Neuronal stem cell (in vitro differentiated cells): ENCODE results near the gene NUP88.

ENCODE experiments used
- DNase-seq: peaks from one replicate; pipeline ENCODE4 v3.0.0-alpha.2; 2013; ENCODE audit warnings: low spot score
- H2AFZ ChIP-seq: one replicate; pipeline ENCODE4 v1.6.1; 2013; ENCODE audit warnings: mild to moderate bottlenecking, low read length, inconsistent platforms
- H2AK5ac ChIP-seq: 2 replicates; pipeline ENCODE4 v1.6.1; 2013; ENCODE audit warnings: low read depth, mild to moderate bottlenecking, inconsistent platforms, low read length, moderate library complexity, mixed read lengths
- H2BK120ac ChIP-seq: 2 replicates; pipeline ENCODE4 v1.6.1; 2013; ENCODE audit warnings: low read depth, mild to moderate bottlenecking, inconsistent platforms, low read length, moderate library complexity, mixed read lengths
- H2BK12ac ChIP-seq: one replicate; pipeline ENCODE4 v1.6.1; 2013; ENCODE audit warnings: low read length, inconsistent platforms
- H2BK15ac ChIP-seq: 2 replicates; pipeline ENCODE4 v1.6.1; 2013; ENCODE audit warnings: mild to moderate bottlenecking, low read length, inconsistent platforms, mixed read lengths
- H2BK5ac ChIP-seq: one replicate; pipeline ENCODE4 v1.6.1; 2013; ENCODE audit warnings: inconsistent platforms, mild to moderate bottlenecking, low read length, moderate library complexity
- H3K14ac ChIP-seq: one replicate; pipeline ENCODE4 v1.6.1; 2013; ENCODE audit warnings: low read length, inconsistent platforms
- H3K18ac ChIP-seq: 2 replicates; pipeline ENCODE4 v1.6.1; 2013; ENCODE audit warnings: low read length, inconsistent platforms
- H3K23ac ChIP-seq: 2 replicates; pipeline ENCODE4 v1.6.1; 2013; ENCODE audit warnings: low read depth, mild to moderate bottlenecking, mixed read lengths, low read length, inconsistent platforms; ENCODE audit not compliant: poor library complexity
- H3K27ac ChIP-seq: replicated peaks from 3 replicates; pipeline ENCODE4 v1.5.1; 2013; ENCODE audit warnings: low read length, inconsistent platforms
- H3K27me3 ChIP-seq, 3 experiments: 2 replicates each; pipeline ENCODE4 v1.6.1; 2013; ENCODE audit warnings: low read length in 3 of 3, mild to moderate bottlenecking in 2 of 3, inconsistent platforms in 1 of 3, low read depth in 1 of 3, mixed read lengths in 1 of 3, moderate library complexity in 1 of 3; ENCODE audit not compliant: control insufficient read depth in 3 of 3, insufficient read depth in 3 of 3
- H3K36me3 ChIP-seq, 2 donors: replicated peaks in 1 of 2; 2 replicates each; pipeline ENCODE4 v1.6.1; 2013; ENCODE audit warnings: low read length in 2 of 2; ENCODE audit not compliant: control insufficient read depth in 2 of 2, insufficient read depth in 2 of 2
- H3K4ac ChIP-seq: 2 replicates; pipeline ENCODE4 v1.6.1; 2013; ENCODE audit warnings: inconsistent platforms, mild to moderate bottlenecking, low read length, moderate library complexity
- H3K4me1 ChIP-seq, 2 donors: 1 replicate in 1 of 2; 2 replicates in 1 of 2; pipeline ENCODE4 v1.6.1; 2013; ENCODE audit warnings: low read length in 2 of 2, low read depth in 1 of 2; ENCODE audit not compliant: control insufficient read depth in 2 of 2, insufficient read depth in 1 of 2
- H3K4me2 ChIP-seq: one replicate; pipeline ENCODE4 v1.6.1; 2013; ENCODE audit warnings: mild to moderate bottlenecking, low read length, inconsistent platforms; ENCODE audit not compliant: insufficient read depth, poor library complexity, severe bottlenecking
- H3K4me3 ChIP-seq, 2 donors: 2 replicates each; pipeline ENCODE4 v1.5.1; 2013; ENCODE audit warnings: low read length in 2 of 2, mild to moderate bottlenecking in 2 of 2, inconsistent platforms in 1 of 2, moderate library complexity in 1 of 2
- H3K79me1 ChIP-seq: one replicate; pipeline ENCODE4 v1.6.1; 2013; ENCODE audit warnings: low read depth, mild to moderate bottlenecking, inconsistent platforms, low read length, moderate library complexity
- H3K9ac ChIP-seq: one replicate; pipeline ENCODE4 v1.6.1; 2013; ENCODE audit warnings: mild to moderate bottlenecking, low read depth, low read length, inconsistent platforms; ENCODE audit not compliant: poor library complexity
- H3K9me3 ChIP-seq, 2 donors: replicated peaks in 1 of 2; 2 replicates each; pipeline versions ENCODE3 to v1.6.1; 2013; ENCODE audit warnings: low read length in 2 of 2, mild to moderate bottlenecking in 2 of 2, inconsistent platforms in 1 of 2, low read depth in 1 of 2, mixed read lengths in 1 of 2, moderate library complexity in 1 of 2; ENCODE audit not compliant: control insufficient read depth in 2 of 2, insufficient read depth in 1 of 2
- H4K8ac ChIP-seq: one replicate; pipeline ENCODE4 v1.6.1; 2013; ENCODE audit warnings: low read depth, mild to moderate bottlenecking, inconsistent platforms, low read length, moderate library complexity
- H4K91ac ChIP-seq: one replicate; pipeline ENCODE4 v1.6.1; 2013; ENCODE audit warnings: low read length, low read depth, mild to moderate bottlenecking, inconsistent platforms; ENCODE audit not compliant: poor library complexity
- WGBS, 2 donors: extraction: QIAGEN DNeasy Blood & Tissue Kit; methylation state at CpG; one replicate each; pipeline ENCODE4 v1.1.7; 2013; ENCODE audit warnings: missing lambda C conversion rate in 2 of 2, mixed read lengths in 1 of 2; ENCODE audit not compliant: insufficient read length in 2 of 2, insufficient replicate concordance in 1 of 2; ENCODE audit errors: extremely low coverage in 2 of 2; 5-methylcytosine and 5-hydroxymethylcytosine counted together

NUP88 gene

GRCh38 chr17:5419959-5420653 is 644 bp upstream of the NUP88 start, which contains the start of gene RPAIN:
Gene RPAIN, plus strand, starts transcription at chr17:5420182. Its CDS starts 29 bp downstream, at chr17:5420211.
- Histone ChIP-seq H2BK5ac (peak within 1 kb of the TSS; percentile 32), H3K4me3 (peak within 1 kb of the TSS; percentile 79 to 93), H2AK5ac (no peak within 1 kb of the TSS), H2AFZ (peak within 1 kb of the TSS; percentile 94), H4K8ac (no peak within 1 kb of the TSS), H3K4ac (no peak within 1 kb of the TSS), H4K91ac (no peak within 1 kb of the TSS), H3K4me2 (peak within 1 kb of the TSS; percentile 83), H3K18ac (peak within 1 kb of the TSS; percentile 96), H3K9ac (peak within 1 kb of the TSS; percentile 97), H3K9me3 (no peaks in the 10 kb centered on the region), H2BK15ac (peak within 1 kb of the TSS; percentile 10), H2BK120ac (no peak within 1 kb of the TSS), H3K36me3 (peaks cover 25 to 65% of the 10 kb centered on the region in 2 donors), H3K14ac (no peak within 1 kb of the TSS), H3K79me1 (peaks cover 6% of the 10 kb centered on the region), H3K27ac (peak within 1 kb of the TSS; percentile 71), H3K27me3 (no peaks in the 10 kb centered on the region), H2BK12ac (no peak within 1 kb of the TSS), H3K23ac (peak within 1 kb of the TSS; percentile 95), H3K4me1 (peaks cover 2 to 5% of the 10 kb centered on the region in 2 donors)
- no CpG with 5 or more reads among the region's 41 CpGs for WGBS, 2 donors
- no peak for DNase-seq

DNA sequence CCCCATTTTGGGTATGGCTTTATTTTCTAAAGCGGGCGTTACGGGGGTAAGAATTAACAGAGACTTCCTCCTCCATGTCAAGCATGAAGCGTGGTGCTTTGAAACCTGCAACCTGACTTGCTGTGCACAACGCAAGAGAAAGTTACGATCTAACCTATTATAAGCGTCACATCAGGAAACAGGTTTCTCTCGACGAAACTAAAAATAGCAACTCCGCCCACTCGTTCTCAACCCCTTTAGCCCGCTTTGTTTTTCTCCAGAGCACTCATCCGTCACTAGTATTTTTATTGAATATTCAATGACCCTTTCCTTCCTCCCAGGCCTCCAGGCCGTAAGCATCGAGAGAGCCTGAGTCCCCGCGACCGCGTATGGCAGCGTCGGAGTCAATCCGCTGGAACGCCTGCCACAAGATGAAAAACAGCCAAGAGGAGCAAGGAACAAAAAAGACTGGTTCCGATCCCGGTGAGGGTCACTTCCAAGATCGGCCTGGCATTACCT is 555 bp downstream of the NUP88 start:
- H3K4me1 ChIP-seq: peaks cover 2 to 5% of the 10 kb centered on the region in 2 donors
- no peak overlapping the region for H2BK120ac ChIP-seq
- H3K27me3 ChIP-seq: no peaks in the 10 kb centered on the region
- peak overlapping the region; percentile 83 for H3K4me2 ChIP-seq
- WGBS, 2 donors: no CpG with 5 or more reads among the region's 26 CpGs
- H2BK15ac ChIP-seq: peak overlapping the region; percentile 10
- H2AFZ ChIP-seq: peak overlapping the region; percentile 87
- no peaks in the 10 kb centered on the region for H3K9me3 ChIP-seq
- no peak overlapping the region for H3K4ac ChIP-seq
- peak overlapping the region; percentile 48 for H3K27ac ChIP-seq
- no peak overlapping the region for H2AK5ac ChIP-seq
- DNase-seq: peak; percentile 20
- H2BK12ac ChIP-seq: no peak overlapping the region
- H3K18ac ChIP-seq: peak overlapping the region; percentile 93
- H3K14ac ChIP-seq: no peak overlapping the region
- H3K23ac ChIP-seq: no peak overlapping the region
- H3K4me3 ChIP-seq: peak overlapping the region; percentile 79 to 91
- no peak overlapping the region for H4K8ac ChIP-seq
- peak overlapping the region; percentile 97 for H3K9ac ChIP-seq
- peaks cover 20 to 64% of the 10 kb centered on the region in 2 donors for H3K36me3 ChIP-seq
- H3K79me1 ChIP-seq: peaks cover 6% of the 10 kb centered on the region
- no peak overlapping the region for H2BK5ac ChIP-seq
- H4K91ac ChIP-seq: no peak overlapping the region

DNA sequence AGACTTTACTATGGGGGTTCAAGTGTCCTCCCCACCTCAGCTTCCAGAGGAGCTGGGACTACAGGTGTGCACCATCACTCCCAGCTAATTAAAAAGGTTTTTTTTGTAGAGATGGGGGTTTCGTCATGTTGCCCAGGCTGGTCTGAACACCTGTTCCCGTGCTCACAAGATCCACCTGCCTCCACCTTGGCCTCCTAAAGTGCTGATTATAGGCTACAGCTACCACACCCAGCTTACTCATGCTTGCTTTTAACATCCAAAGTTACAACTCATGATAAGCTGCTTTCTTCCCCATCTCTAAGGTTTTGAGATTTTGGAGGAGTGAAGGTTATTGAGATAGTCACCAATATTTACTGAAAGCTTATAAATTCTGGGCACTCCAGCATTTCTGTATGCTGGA is 2.6 kb downstream of the NUP88 start:
- H2BK5ac ChIP-seq: no peak overlapping the region

GRCh38 chr17:5413682-5414081 is 5.8 kb downstream of the NUP88 start:
- WGBS, 2 donors: no CpG with 5 or more reads among the region's 4 CpGs

More for the DNA sequence above, 2.6 kb downstream of the NUP88 start:
- Histone ChIP-seq H3K9ac (no peak overlapping the region), H3K27me3 (no peaks in the 10 kb centered on the region), H2AK5ac (no peak overlapping the region), H2BK12ac (no peak overlapping the region), H3K79me1 (peaks cover 5% of the 10 kb centered on the region), H2BK15ac (no peak overlapping the region), H3K4me3 (no peak overlapping the region), H3K23ac (no peak overlapping the region), H3K36me3 (peaks cover 22 to 64% of the 10 kb centered on the region in 2 donors), H2AFZ (no peak overlapping the region), H3K9me3 (no peaks in the 10 kb centered on the region), H3K4ac (no peak overlapping the region), H3K14ac (no peak overlapping the region), H3K4me2 (no peak overlapping the region), H4K8ac (no peak overlapping the region), H3K18ac (no peak overlapping the region), H4K91ac (no peak overlapping the region), H2BK120ac (no peak overlapping the region), H3K4me1 (peaks cover 2 to 5% of the 10 kb centered on the region in 2 donors), H3K27ac (no peak overlapping the region)
- WGBS, 2 donors: no CpG with 5 or more reads among the region's 2 CpGs
- no peak for DNase-seq

More at GRCh38 chr17:5413682-5414081, 5.8 kb downstream of the NUP88 start:
- Histone ChIP-seq H3K9ac (no peak overlapping the region), H2BK15ac (no peak overlapping the region), H3K18ac (no peak overlapping the region), H2AK5ac (no peak overlapping the region), H3K4me3 (no peak overlapping the region), H2AFZ (no peak overlapping the region), H3K14ac (no peak overlapping the region), H2BK120ac (no peak overlapping the region), H2BK12ac (no peak overlapping the region), H3K4me2 (no peak overlapping the region), H3K23ac (no peak overlapping the region), H3K4me1 (no peaks in the 10 kb centered on the region), H3K9me3 (no peaks in the 10 kb centered on the region), H3K4ac (no peak overlapping the region), H3K27me3 (no peaks in the 10 kb centered on the region), H2BK5ac (no peak overlapping the region), H3K36me3 (peaks cover 28 to 84% of the 10 kb centered on the region in 2 donors), H3K79me1 (peaks cover 2% of the 10 kb centered on the region), H4K91ac (no peak overlapping the region), H3K27ac (no peak overlapping the region), H4K8ac (no peak overlapping the region)
- no peak for DNase-seq
